ENCODE results near the gene RP9.
"Not testable (repeated sequence)": the region's sequence is repeated elsewhere in the genome, so short reads cannot be mapped to it uniquely, and the experiment has no call there.

Gene RP9

DNA sequence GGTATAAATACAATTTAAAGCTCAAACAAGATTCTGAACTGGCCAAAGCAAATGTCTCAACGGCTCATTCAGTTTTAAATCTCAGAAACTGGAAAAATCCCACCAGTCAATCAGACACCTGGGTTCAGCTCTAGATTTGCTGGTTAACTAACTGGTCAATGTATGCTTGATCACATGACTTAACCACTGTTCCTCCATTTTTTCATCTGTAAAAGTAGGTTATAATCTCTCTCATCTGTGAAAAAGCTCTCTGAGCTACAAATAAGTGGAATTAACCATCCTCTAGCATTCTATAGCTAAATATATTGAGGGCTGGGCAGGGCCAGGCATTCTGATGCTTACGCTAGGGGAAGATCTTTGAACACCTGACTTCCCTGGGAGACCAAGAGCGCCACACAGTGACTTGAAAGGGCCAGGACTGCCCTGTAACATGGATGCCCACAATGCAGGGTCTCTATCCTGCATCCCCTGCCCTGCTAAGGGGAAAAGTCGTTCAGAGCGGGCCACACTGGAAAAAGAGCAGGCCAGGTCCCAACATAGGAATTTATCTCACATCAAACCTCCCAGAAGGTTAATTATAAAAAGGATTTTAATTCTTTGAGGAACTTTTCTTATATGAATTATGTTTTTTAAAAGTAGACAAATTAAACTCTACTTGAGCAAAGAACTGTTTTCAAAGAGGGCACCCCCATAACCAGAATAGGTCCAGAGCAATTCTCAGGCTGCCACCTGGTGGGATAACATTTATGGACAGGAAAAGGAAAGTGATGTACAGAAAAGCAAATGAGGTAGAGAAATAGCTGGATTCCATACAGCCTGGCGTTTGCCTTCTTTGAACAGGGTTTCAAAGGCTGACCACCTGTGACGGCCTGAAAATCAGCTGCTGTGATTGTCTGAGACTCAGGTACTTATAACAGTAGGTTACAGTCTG lies 1.8 kb downstream of the RP9 start:
- DNase-seq (ENCODE audit: low read depth in 3 of 3, low spot score in 1 of 3): no peak

DNA sequence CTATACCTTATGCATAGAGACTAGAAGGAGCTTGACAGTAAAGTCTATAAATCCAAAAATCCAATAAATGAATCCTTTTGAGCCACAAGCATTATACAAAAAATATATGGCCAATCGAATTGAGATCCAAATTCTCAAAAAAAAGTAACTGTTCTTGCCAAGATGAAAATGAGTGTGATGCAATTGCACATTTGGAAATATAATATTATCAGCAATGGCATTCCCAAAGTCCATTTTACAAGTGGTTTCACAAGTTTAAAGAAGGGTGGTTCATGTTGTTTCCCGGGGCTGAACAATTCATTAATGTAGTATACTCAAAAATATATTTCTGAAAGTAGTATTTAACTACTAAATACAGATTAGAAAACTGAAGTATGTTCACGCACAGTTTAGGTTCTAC lies 7.3 kb downstream of the RP9 start:
- DNase-seq (ENCODE audit: low read depth in 3 of 3, low spot score in 1 of 3): no peak

- DNase-seq (ENCODE audit: low read depth in 3 of 3, low spot score in 1 of 3): no peak
Observed at GRCh38 chr7:33100770-33101169, 8.4 kb downstream of the RP9 start.

DNA sequence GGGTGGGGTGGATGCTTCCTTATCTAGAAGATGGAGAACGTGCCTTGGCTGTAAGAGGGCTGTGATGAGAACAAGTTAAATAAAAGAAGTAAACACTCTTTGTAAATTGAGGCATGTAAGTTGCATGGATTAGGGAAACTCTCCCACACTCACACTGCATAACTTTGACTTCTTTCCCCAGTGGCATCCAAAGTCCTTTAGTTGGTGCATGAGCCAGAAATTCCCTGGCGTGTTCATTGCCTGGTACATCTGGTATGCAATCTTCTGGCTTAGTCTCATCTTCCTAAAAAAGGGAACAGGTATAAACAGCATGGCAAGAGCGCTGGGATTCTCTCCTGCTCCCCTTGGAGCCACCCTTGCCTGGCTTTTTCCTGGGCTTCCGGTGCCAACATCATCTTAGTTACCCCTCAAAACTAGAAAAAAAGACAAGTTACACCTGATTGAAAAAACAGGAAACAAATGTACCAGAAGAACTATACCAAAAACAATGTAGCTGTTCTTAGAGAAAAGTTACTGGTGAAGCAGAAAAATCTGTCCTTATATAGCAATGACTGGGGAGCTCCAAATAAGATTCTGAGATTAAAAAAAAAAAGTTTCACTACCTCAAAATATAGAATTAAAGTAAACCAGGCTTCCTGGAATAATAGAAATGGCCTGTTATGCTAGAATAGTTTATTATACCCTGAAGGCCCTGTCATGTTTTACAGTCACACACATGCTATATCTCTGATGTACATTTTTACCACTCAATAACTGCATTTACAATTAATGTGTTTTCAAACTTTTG lies 9.9 kb downstream of the RP9 start:
- no peak for DNase-seq (ENCODE audit: low read depth in 3 of 3, low spot score in 1 of 3)

GRCh38 chr7:33094745-33095275 lies 14.4 kb downstream of the RP9 start:
- DNase-seq (ENCODE audit: low read depth in 3 of 3, low spot score in 1 of 3): not testable (repeated sequence)

DNA sequence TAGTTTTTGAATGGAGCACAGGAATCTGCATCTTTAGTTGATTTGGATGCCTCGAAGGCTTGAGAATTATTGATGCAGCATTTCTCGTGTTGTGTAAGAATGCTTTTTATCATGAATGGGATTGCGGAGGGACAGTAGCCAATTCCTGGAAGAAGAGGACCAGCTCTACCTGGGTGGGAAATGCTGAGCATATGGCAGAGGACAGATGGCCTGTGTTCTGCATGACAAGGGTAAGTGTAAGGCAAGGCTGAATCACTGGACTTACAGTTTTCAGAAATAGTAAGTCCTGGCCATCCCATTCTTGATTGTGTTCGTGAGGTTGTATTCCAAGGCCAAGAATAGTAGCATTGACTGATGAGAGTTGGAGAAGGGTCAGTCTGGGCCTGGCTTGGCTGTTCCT lies 15.9 kb downstream of the RP9 start:
- DNase-seq (ENCODE audit: low read depth in 3 of 3, low spot score in 1 of 3): no peak

DNA sequence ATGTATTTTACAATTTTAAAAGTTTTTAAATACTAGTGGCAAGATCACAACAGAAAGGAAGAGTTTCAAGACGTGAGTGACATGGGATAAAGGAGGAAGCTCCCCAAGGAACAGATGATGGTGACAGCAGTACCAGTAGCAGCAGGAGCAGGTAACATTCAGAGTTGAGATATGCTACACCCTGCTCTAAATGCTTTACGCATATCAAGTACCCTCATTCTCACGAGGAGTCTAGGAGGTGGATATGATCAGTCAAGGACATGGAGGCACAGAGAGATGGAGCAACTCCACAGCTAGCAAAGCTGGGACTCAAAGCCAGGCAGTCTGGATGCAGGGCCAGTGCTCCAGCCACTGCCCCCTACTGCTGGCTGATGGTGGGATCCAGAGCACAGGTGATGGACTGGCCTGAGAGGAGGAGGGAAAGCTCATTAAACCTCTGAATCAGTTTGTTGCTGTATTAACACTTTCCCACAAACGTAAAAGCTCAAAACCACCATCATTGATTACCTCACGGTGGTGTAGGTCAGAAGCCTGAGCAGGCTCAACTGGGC lies 17.5 kb downstream of the RP9 start:
- no peak for DNase-seq (ENCODE audit: low read depth in 3 of 3, low spot score in 1 of 3)

DNA sequence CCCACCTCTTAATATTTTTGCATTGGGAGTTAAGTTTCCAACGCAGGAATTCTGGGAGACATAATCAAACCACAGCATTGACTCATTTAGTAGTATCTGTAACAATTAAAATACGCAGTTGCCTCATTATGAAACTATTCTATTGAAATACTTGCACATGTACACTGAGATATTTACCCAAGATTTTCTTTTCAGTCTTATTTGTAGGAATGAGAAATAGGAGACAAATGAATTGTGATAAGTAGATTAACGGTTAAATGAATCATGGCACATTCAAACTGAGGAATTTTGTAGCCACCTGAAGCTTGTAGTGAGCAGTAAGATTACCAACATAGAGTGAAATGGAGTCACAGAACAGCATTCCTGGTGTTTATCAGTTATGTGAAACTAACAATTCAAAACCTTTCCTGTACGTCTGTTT lies 18.1 kb downstream of the RP9 start:
- no peak for DNase-seq (ENCODE audit: low read depth in 3 of 3, low spot score in 1 of 3)

- DNase-seq (ENCODE audit: low read depth in 3 of 3, low spot score in 1 of 3): no peak
Observed at GRCh38 chr7:33089142-33089541, 20.1 kb downstream of the RP9 start.

GRCh38 chr7:33087858-33088257 lies 21.3 kb downstream of the RP9 start:
- no peak for DNase-seq (ENCODE audit: low read depth in 3 of 3, low spot score in 1 of 3)

GRCh38 chr7:33087356-33087755 lies 21.8 kb downstream of the RP9 start:
- no peak for DNase-seq (ENCODE audit: low read depth in 3 of 3, low spot score in 1 of 3)

DNA sequence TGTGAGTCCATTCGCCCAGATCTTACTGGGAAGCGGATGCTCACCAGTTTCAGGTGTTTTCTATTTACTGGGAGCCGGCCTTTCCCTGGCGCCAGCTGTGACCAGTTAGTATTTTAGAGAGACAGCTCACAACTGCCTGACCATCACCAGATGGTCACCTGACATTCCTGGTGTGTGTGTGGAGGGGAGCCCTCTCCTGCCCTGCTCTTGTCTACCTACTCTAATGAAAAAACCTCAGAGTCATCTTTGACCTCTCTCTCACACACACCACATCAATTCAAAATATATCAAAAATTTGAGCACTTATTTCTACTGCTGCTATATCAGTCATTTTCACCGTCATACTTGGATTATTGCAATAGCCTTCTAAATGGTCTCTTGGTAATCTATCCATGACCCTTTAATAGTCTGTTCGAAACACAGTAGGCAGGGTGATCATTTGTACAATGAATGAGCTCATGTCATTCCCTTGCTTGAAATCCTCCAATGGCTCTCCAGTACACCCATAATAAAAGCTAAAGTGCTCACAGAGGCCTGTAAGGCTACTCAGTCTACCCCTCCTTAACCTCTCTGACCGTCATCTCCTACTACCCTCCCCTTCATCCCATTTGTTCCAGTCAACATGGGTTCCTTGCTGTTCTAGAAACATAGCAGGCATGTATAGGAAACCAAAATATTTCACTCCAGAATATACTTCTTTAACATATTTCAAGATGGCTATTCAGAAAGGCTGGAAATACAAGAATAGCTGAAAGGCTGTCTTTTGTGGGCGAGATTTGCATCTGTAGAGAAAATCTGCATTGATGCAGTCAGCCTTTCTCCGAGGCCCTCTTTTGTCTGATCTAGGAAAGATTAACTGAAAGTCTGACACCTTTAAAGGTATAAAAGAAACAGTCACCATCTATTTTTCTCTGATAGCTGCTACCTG lies 29.2 kb downstream of the RP9 start:
- no peak for DNase-seq (ENCODE audit: low read depth in 3 of 3, low spot score in 1 of 3)

DNA sequence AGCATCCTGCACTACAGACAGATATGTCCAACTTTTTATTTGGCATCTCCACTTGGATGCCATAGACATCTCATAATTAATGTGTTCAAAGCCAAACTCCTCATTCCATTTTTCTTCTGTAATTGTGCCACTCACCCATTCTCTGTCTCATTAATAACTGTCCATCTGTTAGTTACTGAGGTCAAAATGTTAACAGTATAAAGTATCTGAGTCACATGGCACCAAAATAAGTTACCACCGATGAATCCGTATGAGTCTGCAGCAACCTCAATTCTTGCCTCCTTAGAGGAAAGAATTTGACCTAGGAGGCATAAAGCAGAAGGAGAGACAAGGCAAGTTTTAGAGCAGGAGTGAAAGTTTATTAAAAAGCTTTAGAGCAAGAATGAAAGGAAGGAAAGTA lies 30.1 kb downstream of the RP9 start:
- no peak for DNase-seq (ENCODE audit: low read depth in 3 of 3, low spot score in 1 of 3)

DNA sequence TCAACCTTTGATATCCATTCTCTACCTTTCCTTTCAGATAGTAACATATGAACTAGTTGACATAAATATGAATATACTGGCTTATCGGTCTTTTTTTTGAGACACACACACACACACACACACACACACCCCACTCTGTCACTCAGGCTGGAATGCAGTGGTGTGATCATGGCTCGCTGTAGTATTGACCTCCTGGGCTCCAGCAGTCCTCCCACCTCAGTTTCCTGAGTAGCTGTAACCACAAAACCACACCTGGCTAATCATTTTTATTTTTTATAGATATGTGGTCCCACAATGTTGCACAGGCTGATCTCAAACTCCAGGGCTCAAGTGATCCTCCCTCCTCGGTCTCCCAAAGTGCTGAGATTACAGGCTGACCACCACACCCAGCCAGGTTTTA lies 32.5 kb downstream of the RP9 start:
- no peak for DNase-seq (ENCODE audit: low read depth in 3 of 3, low spot score in 1 of 3)

GRCh38 chr7:33075818-33076518 lies 33.2 kb downstream of the RP9 start:
- DNase-seq (ENCODE audit: low read depth in 3 of 3, low spot score in 1 of 3): no peak

DNA sequence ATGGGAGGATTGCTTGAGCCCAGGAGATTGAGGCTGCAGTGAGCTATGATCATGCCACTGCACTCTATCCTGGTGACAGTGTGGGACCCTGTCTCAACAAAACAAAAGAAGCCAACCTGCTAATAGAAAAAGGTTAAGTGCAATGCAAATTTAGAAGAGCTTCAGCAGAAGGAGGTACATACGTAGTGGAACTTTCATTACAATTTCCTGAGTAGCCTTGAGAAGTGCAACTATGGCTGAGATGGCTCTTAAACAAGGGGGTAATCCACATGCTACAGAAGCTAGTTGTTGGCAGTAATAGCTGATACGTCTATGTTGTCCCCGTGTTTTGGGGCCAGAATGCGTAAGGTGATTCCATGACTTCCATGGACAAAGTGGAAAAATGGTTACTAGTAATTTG lies 36.0 kb downstream of the RP9 start:
- DNase-seq (ENCODE audit: low read depth in 3 of 3, low spot score in 1 of 3): no peak

- DNase-seq (ENCODE audit: low read depth in 3 of 3, low spot score in 1 of 3): no peak
Observed at GRCh38 chr7:33072471-33072870, 36.7 kb downstream of the RP9 start.

DNA sequence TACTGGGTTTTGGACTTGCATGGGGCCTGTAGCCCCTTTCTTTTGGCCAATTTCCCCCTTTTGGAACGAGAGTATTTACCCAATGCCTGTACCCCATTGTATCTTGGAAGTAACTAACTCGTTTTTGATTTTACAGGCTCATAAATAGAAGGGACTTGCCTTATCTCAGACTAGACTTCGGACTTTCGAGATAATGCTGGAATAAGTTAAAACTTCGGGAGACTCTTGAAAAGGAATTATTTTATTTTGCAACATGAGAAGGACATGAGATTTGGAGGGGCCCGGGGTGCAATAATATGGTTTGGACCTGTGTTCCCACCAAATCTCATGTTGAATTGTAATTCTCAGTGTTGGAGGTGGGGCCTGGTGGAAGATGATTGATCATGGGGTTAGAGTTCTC lies 38.4 kb downstream of the RP9 start:
- DNase-seq (ENCODE audit: low read depth in 3 of 3, low spot score in 1 of 3): no peak

- no peak for DNase-seq (ENCODE audit: low read depth in 3 of 3, low spot score in 1 of 3)
Observed at GRCh38 chr7:33070277-33070676, 38.9 kb downstream of the RP9 start.

DNA sequence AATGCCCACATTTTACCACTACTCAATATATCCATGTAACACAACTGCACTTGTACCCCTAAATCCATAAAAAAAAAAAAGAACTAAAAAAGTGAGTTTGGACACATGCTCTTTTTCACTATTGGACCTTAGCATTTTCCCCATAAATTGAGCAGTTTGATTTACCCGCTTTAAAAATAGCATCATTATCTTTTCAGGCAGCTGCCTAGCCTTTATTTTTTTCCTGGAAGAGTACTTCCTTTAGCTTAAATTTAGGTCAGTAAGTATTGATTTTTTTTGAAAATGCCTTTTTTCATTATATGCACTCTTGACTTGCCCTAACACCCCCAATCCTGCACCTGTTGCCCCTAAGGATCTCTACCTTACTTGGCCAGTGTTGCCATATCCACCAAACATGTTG lies 41.3 kb downstream of the RP9 start:
- no peak for DNase-seq (ENCODE audit: low read depth in 3 of 3, low spot score in 1 of 3)

Measured in stimulated activated CD4-positive, alpha-beta T cell treated with anti-CD3 and anti-CD28 coated beads, TNF-alpha, amount 100 ng/mL, for 1 hour (primary cell).